ENCODE data around the gene EDARADD.

- TF ChIP-seq, protein P1, sequence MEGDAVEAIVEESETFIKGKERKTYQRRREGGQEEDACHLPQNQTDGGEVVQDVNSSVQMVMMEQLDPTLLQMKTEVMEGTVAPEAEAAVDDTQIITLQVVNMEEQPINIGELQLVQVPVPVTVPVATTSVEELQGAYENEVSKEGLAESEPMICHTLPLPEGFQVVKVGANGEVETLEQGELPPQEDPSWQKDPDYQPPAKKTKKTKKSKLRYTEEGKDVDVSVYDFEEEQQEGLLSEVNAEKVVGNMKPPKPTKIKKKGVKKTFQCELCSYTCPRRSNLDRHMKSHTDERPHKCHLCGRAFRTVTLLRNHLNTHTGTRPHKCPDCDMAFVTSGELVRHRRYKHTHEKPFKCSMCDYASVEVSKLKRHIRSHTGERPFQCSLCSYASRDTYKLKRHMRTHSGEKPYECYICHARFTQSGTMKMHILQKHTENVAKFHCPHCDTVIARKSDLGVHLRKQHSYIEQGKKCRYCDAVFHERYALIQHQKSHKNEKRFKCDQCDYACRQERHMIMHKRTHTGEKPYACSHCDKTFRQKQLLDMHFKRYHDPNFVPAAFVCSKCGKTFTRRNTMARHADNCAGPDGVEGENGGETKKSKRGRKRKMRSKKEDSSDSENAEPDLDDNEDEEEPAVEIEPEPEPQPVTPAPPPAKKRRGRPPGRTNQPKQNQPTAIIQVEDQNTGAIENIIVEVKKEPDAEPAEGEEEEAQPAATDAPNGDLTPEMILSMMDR (conservative IDR thresholded peaks at IDR 0.05; ENCODE audit: low read depth, low read length): 0 out of 2 replicates have a peak, but pooled peaks have one; percentile 18
- TF ChIP-seq EZH2 (IDR thresholded peaks at IDR 0.05; ENCODE audit: borderline replicate concordance, low read depth, low read length, poor library complexity, severe bottlenecking): no peak
These were observed 48.4 kb upstream of the EDARADD start for GRCh38 chr1:236345728-236346127.

All from A673 (cell line).